GM21423 (cell line): ENCODE data around the gene TGDS.
"Not testable (repeated sequence)": the region's sequence is repeated elsewhere in the genome, so short reads cannot be mapped to it uniquely, and the experiment has no call there.

Experiments used
- ATAC-seq: cut with Tn5 transposase; IDR thresholded peaks from one replicate; pipeline ENCODE4 v1.9.1; 2021; ENCODE audit warnings: mild to moderate bottlenecking, moderate library complexity; ENCODE audit not compliant: unreplicated experiment

The TGDS gene, protein sequence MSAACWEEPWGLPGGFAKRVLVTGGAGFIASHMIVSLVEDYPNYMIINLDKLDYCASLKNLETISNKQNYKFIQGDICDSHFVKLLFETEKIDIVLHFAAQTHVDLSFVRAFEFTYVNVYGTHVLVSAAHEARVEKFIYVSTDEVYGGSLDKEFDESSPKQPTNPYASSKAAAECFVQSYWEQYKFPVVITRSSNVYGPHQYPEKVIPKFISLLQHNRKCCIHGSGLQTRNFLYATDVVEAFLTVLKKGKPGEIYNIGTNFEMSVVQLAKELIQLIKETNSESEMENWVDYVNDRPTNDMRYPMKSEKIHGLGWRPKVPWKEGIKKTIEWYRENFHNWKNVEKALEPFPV

GRCh38 chr13:94595950-94596574 lies at the start of gene TGDS:
TGDS (minus strand) TSS chr13:94596152; CDS start chr13:94596136, 16 bp downstream.
- ATAC-seq = peak; percentile 98

DNA sequence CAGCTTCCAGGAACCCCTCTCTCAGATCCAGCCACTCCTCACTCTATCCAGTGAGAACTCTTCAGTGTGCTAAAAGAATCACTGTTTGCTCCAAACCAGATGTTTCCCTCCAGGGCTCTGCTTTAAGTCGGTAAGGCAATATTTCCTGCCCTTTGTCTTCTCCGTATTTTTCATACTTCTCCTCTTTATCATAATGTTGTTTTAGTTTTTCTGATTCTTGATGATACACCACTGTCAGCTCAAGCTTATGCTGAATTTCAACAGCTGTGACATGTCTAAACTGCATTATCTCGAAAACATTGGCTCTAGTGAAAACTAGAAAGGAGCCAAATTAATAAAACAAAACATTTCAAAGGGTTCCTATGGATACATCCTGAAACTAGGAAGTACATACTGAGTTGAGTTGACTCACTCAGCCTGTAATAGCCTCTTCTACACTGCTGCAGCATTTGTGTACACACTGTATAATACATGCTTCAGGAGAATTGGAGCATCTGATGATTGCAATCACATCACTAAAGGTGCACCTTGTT lies 45.5 kb upstream of the TGDS start:
- no peak for ATAC-seq

GRCh38 chr13:94640721-94641120 lies 44.8 kb upstream of the TGDS start:
- ATAC-seq = no peak

GRCh38 chr13:94637677-94638076 lies 41.7 kb upstream of the TGDS start:
- not testable (repeated sequence) for ATAC-seq

DNA sequence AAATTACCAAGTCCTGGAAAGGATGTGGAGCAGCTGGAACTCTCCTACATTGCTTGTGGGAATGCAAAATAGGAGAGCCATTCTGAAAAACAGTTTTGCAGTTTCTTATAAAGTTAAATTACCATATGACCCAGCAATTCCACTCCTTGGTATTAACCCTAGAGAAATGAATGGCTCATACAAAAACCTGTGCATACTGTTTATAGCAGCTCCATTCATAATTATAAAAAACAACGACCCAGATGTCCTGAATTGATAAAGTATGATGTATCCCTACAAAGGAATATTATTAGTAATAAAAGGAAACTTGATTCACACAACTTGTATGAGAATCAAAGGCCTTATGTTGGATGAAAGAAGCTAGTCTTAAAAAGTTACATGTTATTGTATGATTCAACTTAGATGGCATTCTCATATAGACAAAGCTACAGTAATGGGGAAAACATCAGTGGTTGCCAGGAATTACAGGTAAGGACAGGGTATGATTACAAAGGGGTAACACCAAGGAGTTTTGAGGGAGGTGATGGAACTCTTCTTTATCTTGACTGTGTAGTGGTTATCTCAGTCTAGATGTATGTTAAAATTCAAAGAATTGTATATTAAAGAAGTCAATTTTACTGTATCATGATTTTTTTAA lies 41.1 kb upstream of the TGDS start:
- ATAC-seq = no peak

- ATAC-seq = not testable (repeated sequence)
Measured at GRCh38 chr13:94636096-94636495, 40.1 kb upstream of the TGDS start.

- no peak for ATAC-seq
Measured at GRCh38 chr13:94632226-94632980, 36.5 kb upstream of the TGDS start.

- no peak for ATAC-seq
Measured at GRCh38 chr13:94630858-94631257, 34.9 kb upstream of the TGDS start.

- ATAC-seq = no peak
Measured at GRCh38 chr13:94623316-94623715, 27.4 kb upstream of the TGDS start.

DNA sequence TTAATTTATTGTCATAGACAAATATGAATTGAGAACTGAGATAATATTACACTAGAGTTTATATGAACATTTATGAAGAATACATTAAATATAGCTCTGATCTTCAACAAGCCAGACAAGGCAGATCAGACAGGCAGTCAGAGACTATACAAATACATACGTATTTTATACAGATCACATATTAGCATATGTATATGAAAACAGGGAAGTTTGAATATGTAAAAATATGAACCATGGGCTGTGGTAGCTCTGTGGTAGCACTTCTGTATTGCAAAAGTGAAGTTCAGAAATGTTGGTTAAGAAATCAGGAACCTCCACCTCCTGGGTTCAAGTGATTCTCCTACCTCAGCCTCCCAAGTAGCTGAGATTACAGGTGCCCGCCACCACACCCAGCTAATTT lies 26.4 kb upstream of the TGDS start:
- ATAC-seq = no peak

GRCh38 chr13:94620286-94620896 lies 24.4 kb upstream of the TGDS start:
- ATAC-seq = peak; percentile 79

- ATAC-seq = peak; percentile 59
Measured at GRCh38 chr13:94617389-94618000, 21.5 kb upstream of the TGDS start.

DNA sequence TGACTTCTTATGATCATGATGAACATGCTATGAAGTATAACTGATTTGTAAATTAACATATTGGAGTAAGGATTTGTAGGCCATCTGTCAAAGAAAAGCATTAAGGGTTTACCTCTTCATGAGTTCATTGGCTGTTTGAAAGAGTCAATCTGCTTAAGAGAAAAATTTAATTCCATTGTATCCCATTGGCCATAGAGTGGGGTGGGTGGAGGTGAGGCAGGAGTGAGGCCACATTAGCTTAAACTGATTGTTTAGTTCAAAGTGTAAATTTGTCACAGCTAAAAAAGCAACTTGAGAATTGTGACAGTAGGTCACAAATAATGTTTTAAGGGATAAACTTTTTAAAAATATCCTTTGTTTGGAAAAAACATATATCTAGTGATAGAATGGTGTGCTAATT lies 17.1 kb upstream of the TGDS start:
- ATAC-seq = no peak

GRCh38 chr13:94612050-94612449 lies 16.1 kb upstream of the TGDS start:
- ATAC-seq = no peak

DNA sequence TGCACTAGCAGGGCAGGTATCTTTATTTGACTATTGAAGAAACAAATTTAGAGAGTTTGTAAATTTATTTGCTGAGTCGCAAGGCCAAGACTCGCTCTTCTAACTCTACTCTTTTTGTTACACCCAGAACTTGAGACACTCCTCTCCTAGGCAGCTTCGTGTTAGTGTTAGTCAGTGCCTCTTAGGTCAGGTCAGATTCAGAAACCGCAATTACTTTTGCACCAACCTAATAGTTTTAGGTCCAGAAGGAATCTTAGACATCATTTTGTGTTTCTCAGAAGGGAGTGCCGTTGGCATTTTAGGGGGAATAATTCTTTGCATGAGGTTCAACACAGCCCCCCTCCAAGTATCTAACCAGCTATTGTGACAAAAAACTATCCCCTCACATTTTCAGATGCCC lies 14.5 kb upstream of the TGDS start:
- ATAC-seq = no peak

GRCh38 chr13:94609196-94609595 lies 13.2 kb upstream of the TGDS start:
- no peak for ATAC-seq

GRCh38 chr13:94608586-94608985 lies 12.6 kb upstream of the TGDS start:
- ATAC-seq = no peak

GRCh38 chr13:94607939-94608338 lies 12.0 kb upstream of the TGDS start:
- no peak for ATAC-seq

GRCh38 chr13:94607056-94607455 lies 11.1 kb upstream of the TGDS start:
- ATAC-seq = no peak

DNA sequence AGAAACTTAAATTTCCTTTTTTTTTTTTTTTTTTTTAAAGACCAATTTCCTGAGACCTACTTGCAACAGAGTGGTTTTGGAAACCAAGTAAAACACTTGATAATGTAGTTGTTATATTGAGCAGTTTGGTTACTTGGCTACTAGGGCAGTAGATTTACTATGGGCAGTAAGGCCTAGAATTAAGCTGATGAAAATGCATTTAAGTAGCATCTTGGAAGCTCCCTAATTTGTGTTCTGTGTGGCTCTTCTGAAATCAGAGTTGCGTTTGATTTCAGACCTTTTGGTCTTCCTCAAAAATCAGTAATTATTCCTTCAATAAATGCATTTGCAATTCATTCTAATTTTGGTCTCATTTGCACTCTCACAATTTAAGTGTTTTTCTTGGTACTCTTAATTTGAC lies 6.5 kb upstream of the TGDS start:
- ATAC-seq = no peak
